Endothelial cell of umbilical vein (primary cell): ENCODE data around the gene IL6. TPM values are rescaled to one million over a fixed set of nuclear protein-coding genes. Genes with fewer than 3 reads are reported as not detected.

Experiments used
- BruUV-seq: library from RNA; stranded (reverse); fragments of 400-500 nt; replicated peaks from 2 replicates; lab custom pipeline; 2021; lab: Mats Ljungman, UMichigan
- CTCF ChIA-PET: fragments of 300-600, 350-600 bp; sonication (Branson Sonifier 250); formaldehyde crosslinking; loops from one replicate; lab custom pipeline; 2021; ENCODE audit warnings: antibody characterized with exemption, inconsistent platforms; lab: Charles Lee
- POLR2A ChIA-PET: fragments of 300-600, 350-600 bp; sonication (Branson Sonifier 250); formaldehyde crosslinking; loops from one replicate; lab custom pipeline; 2021; ENCODE audit warnings: antibody characterized with exemption, inconsistent platforms; lab: Charles Lee
- DNase-seq: peaks from one replicate; pipeline ENCODE4 v3.0.0-alpha.2; 2011; ENCODE audit warnings: low read depth, low spot score
- FAIRE-seq: peaks from 2 replicates; lab custom pipeline; 2011; peaks lifted over from hg19 to GRCh38; lab: Jason Lieb, UNC
- H2AFZ ChIP-seq: 2 replicates; pipeline ENCODE4 v1.6.0; 2012; ENCODE audit warnings: low read depth, low read length, control low read depth, inconsistent platforms
- H3K27ac ChIP-seq: 2 replicates; pipeline ENCODE4 v1.5.1; 2011; ENCODE audit warnings: low read depth, mild to moderate bottlenecking, control low read depth, low read length, moderate library complexity; ENCODE audit not compliant: insufficient read depth
- H3K27me3 ChIP-seq, 2 experiments: 2 replicates each; pipeline versions ENCODE4 v1.6.0 to v1.6.1; 2011; ENCODE audit warnings: low read length in 2 of 2, mixed read lengths in 1 of 2; ENCODE audit not compliant: control insufficient read depth in 2 of 2, insufficient read depth in 2 of 2
- H3K36me3 ChIP-seq, 2 experiments: 2 replicates in 1 of 2; 3 replicates in 1 of 2; pipeline ENCODE4 v1.5.1; 2011; ENCODE audit warnings: low read length in 2 of 2, mild to moderate bottlenecking in 1 of 2, moderate library complexity in 1 of 2; ENCODE audit not compliant: control insufficient read depth in 2 of 2, insufficient read depth in 2 of 2; ENCODE audit errors: extremely low read depth in 1 of 2
- H3K4me1 ChIP-seq: 3 replicates; pipeline ENCODE4 v1.5.1; 2011; ENCODE audit warnings: mild to moderate bottlenecking, low read length; ENCODE audit not compliant: control insufficient read depth, insufficient read depth; ENCODE audit errors: extremely low read depth
- H3K4me2 ChIP-seq: 2 replicates; pipeline ENCODE4 v1.6.1; 2011; ENCODE audit warnings: low read length, control low read depth, mixed read lengths; ENCODE audit not compliant: insufficient read depth
- H3K4me3 ChIP-seq, 3 experiments: fragments of 200-600 bp in 1 of 3; sonication (generic), shearing (Covaris generic) in 1 of 3; replicated peaks in 1 of 3; 2 replicates each; pipeline ENCODE4 v1.5.1; 2011 to 2016; ENCODE audit warnings: control low read depth in 3 of 3, low read length in 3 of 3, mild to moderate bottlenecking in 2 of 3, inconsistent platforms in 1 of 3, low read depth in 1 of 3, moderate library complexity in 1 of 3; ENCODE audit not compliant: insufficient read depth in 1 of 3
- H3K79me2 ChIP-seq: 2 replicates; pipeline ENCODE4 v1.6.0; 2012; ENCODE audit warnings: low read length, inconsistent platforms; ENCODE audit not compliant: control insufficient read depth, insufficient read depth
- H3K9ac ChIP-seq: replicated peaks from 2 replicates; pipeline ENCODE3; 2011; ENCODE audit warnings: low read length, control low read depth; ENCODE audit not compliant: insufficient read depth; ENCODE audit errors: extremely low read depth
- H3K9me1 ChIP-seq: replicated peaks from 3 replicates; pipeline ENCODE4 v1.6.0; 2011; ENCODE audit warnings: mild to moderate bottlenecking, low read length; ENCODE audit not compliant: control insufficient read depth, insufficient read depth; ENCODE audit errors: extremely low read depth
- H3K9me3 ChIP-seq: replicated peaks from 2 replicates; pipeline ENCODE4 v1.5.1; 2012; ENCODE audit warnings: low read length, inconsistent platforms; ENCODE audit not compliant: control insufficient read depth, insufficient read depth
- H4K20me1 ChIP-seq: replicated peaks from 2 replicates; pipeline ENCODE3; 2011; ENCODE audit warnings: mild to moderate bottlenecking, low read length; ENCODE audit not compliant: control insufficient read depth, insufficient read depth; ENCODE audit errors: extremely low read depth
- CTCF ChIP-seq, 2 donors: IDR thresholded peaks; 1 replicate in 1 of 2; 2 replicates in 1 of 2; pipeline ENCODE4 v1.5.1; 2011; ENCODE audit warnings: low read length in 2 of 2, mild to moderate bottlenecking in 2 of 2, moderate library complexity in 2 of 2, control low read depth in 1 of 2, inconsistent platforms in 1 of 2, low read depth in 1 of 2; ENCODE audit not compliant: insufficient read depth in 1 of 2; ENCODE audit errors: extremely low read depth in 1 of 2
- EZH2 ChIP-seq: IDR thresholded peaks from 2 replicates; pipeline ENCODE4 v1.6.1; 2012; ENCODE audit warnings: borderline replicate concordance, low read depth, mild to moderate bottlenecking, moderate library complexity, low read length, inconsistent platforms; ENCODE audit not compliant: severe bottlenecking
- FOS ChIP-seq: IDR thresholded peaks from 2 replicates; pipeline ENCODE4 v1.6.1; 2011; ENCODE audit warnings: mild to moderate bottlenecking, low read length, moderate library complexity, borderline replicate concordance; ENCODE audit not compliant: insufficient read depth
- GATA2 ChIP-seq: IDR thresholded peaks from 2 replicates; pipeline ENCODE4 v1.7.0; 2011; ENCODE audit warnings: low read depth, mild to moderate bottlenecking, moderate library complexity, mixed read lengths, low read length; ENCODE audit not compliant: insufficient read length, insufficient read depth
- JUN ChIP-seq: IDR thresholded peaks from 2 replicates; pipeline ENCODE4 v1.6.1; 2011; ENCODE audit warnings: borderline replicate concordance, low read depth; ENCODE audit not compliant: insufficient read length, insufficient read depth
- MAX ChIP-seq: IDR thresholded peaks from 2 replicates; pipeline ENCODE4 v1.6.1; 2011; ENCODE audit not compliant: insufficient read depth, insufficient read length
- MYC ChIP-seq: IDR thresholded peaks from one replicate; pipeline ENCODE4 v1.6.1; 2011; ENCODE audit warnings: mild to moderate bottlenecking, low read depth, low read length
- POLR2A ChIP-seq: IDR thresholded peaks from 2 replicates; pipeline ENCODE4 v1.6.1; 2012; ENCODE audit warnings: low read depth, mild to moderate bottlenecking, control low read depth, low read length
- POLR2AphosphoS5 ChIP-seq: IDR thresholded peaks from 2 replicates; pipeline ENCODE4 v1.6.1; 2012; ENCODE audit warnings: low read depth, mild to moderate bottlenecking, control low read depth, low read length, moderate library complexity; ENCODE audit not compliant: insufficient read depth
- dilution Hi-C: fragments of 300-500 bp; cut with MboI; formaldehyde crosslinking; loops from one replicate; pipeline ENCODE4 v1.15.0; 2019; ENCODE audit warnings: low sequenced_read_pairs; ENCODE audit not compliant: extremely low pct_ligation_motif_present
- intact Hi-C: fragments of 100-400 bp; cut with micrococcal nuclease; formaldehyde crosslinking; loops from one replicate; pipeline ENCODE4 v1.10.0; 2022
- polyA plus RNA-seq, 4 experiments: library from polyadenylated mRNA; depleted of rRNA in 3 of 4; stranded (reverse) in 3 of 4; unstranded in 1 of 4; fragments of >200 nt; gene quantifications; 2 replicates each; pipeline versions ENCODE4 v1.2.1 to v1.2.3, GENCODE V29; 2011 to 2012; ENCODE audit warnings: missing spikeins in 1 of 4
- total RNA-seq: library from RNA; stranded (reverse); gene quantifications from 2 replicates; pipeline ENCODE4 v1.2.3, GENCODE V29; 2021

The IL6 gene
- total and polyA plus RNA-seq, 2 donors (not counting 3 experiments of a cell fraction or from before 2014, with no cell fraction given): 11.0 to 16.5 TPM

GRCh38 chr7:22718200-22718711 lies 8.7 kb upstream of the IL6 start:
- Histone ChIP-seq H3K4me2 (peak overlapping the region; percentile 56), H3K79me2 (no peaks in the 10 kb centered on the region), H3K9me3 (no peaks in the 10 kb centered on the region), H3K4me1 (peaks cover 33% of the 10 kb centered on the region), H3K36me3 (no peaks in the 10 kb centered on the region), H4K20me1 (no peaks in the 10 kb centered on the region), H3K27me3 (no peaks in the 10 kb centered on the region), H3K27ac (peak overlapping the region; percentile 92), H2AFZ (peak overlapping the region; percentile 23), H3K9me1 (no peaks in the 10 kb centered on the region), H3K4me3 (peak overlapping the region in 1 of 3 experiments; percentile 9), H3K9ac (peak overlapping the region; percentile 70)
- TSS peak; percentile 92 for BruUV-seq
- DNase-seq: peak; percentile 91
- POLR2A ChIA-PET: interaction anchor here (1.4 to 1.7 kb wide), 3 partner anchors 9 to 129 kb away, joined by 4 to 7 read pairs (median 4); partner anchors contain the start of gene IL6
- dilution Hi-C loops (no loop called here), intact Hi-C loops (no loop called here)
- TF ChIP-seq JUN (peak; percentile 82), MAX (no peak), FOS (peak; percentile 90), EZH2 (no peak), POLR2AphosphoS5 (peak; percentile 68), CTCF (IDR thresholded peaks at IDR 0.05; ENCODE audit: extremely low read depth in 1 of 2, insufficient read depth in 1 of 2, low read depth in 1 of 2, low read length in 2 of 2) (no peak), MYC (no peak), POLR2A (peak; percentile 47), GATA2 (no peak)
- peak; percentile 96 for FAIRE-seq
- CTCF ChIA-PET: interaction anchor here (1.1 to 3.1 kb wide), 8 partner anchors 8 to 158 kb away, joined by 3 to 18 read pairs (median 5); partner anchors contain the start of gene IL6
